ENCODE measurements around the gene BICD2. TPM values are rescaled to one million over a fixed set of nuclear protein-coding genes. Genes with fewer than 3 reads are reported as not detected.
"Not testable (repeated sequence)": the region's sequence is repeated elsewhere in the genome, so short reads cannot be mapped to it uniquely, and the experiment has no call there.

The BICD2 gene
- total RNA-seq, 1 donor from 2014 or later: 31.0 TPM

GRCh38 chr9:92774274-92774673 is 9.6 kb upstream of the BICD2 start:
- intact Hi-C loops (cut with DNase I): no loop called here
- DNase-seq (ENCODE audit: low spot score): no peak
- ATAC-seq: no peak

GRCh38 chr9:92773810-92774209 is 9.2 kb upstream of the BICD2 start:
- intact Hi-C loops (cut with DNase I): no loop called here
- ATAC-seq (no peak), DNase-seq (ENCODE audit: low spot score) (no peak)

- no peak for ATAC-seq
- no peak for DNase-seq (ENCODE audit: low spot score)
- intact Hi-C loops (cut with DNase I): no loop called here
These were observed 6.7 kb upstream of the BICD2 start for GRCh38 chr9:92771309-92771708.

- ATAC-seq (no peak), DNase-seq (ENCODE audit: low spot score) (no peak)
- intact Hi-C loops (cut with DNase I): no loop called here
These were observed 5.8 kb upstream of the BICD2 start for GRCh38 chr9:92770360-92770995.

- intact Hi-C loops (cut with DNase I): no loop called here
- ATAC-seq: no peak
- no peak for DNase-seq (ENCODE audit: low spot score)
These were observed 5.3 kb upstream of the BICD2 start for GRCh38 chr9:92769990-92770359.

GRCh38 chr9:92769286-92769685 is 4.7 kb upstream of the BICD2 start:
- intact Hi-C loops (cut with DNase I): no loop called here
- ATAC-seq (no peak), DNase-seq (ENCODE audit: low spot score) (no peak)

- ATAC-seq; intact Hi-C loops (cut with DNase I); DNase-seq (ENCODE audit: low spot score): not testable (repeated sequence)
These were observed 4.2 kb upstream of the BICD2 start for GRCh38 chr9:92768816-92769215.

GRCh38 chr9:92767066-92768054 is 2.7 kb upstream of the BICD2 start:
- ATAC-seq (no peak), DNase-seq (ENCODE audit: low spot score) (no peak)
- intact Hi-C loops (cut with DNase I): no loop called here

GRCh38 chr9:92764988-92765936 is 629 bp upstream of the BICD2 start:
- peak; percentile 99 for ATAC-seq
- DNase-seq (ENCODE audit: low spot score): peak; percentile 99
- intact Hi-C loops (cut with DNase I): no loop called here

GRCh38 chr9:92763721-92764380 is 782 bp downstream of the BICD2 start:
- peak; percentile 66 for DNase-seq (ENCODE audit: low spot score)
- intact Hi-C loops (cut with DNase I): no loop called here
- no peak for ATAC-seq

GRCh38 chr9:92762781-92763708 is 1.6 kb downstream of the BICD2 start:
- intact Hi-C loops (cut with DNase I): no loop called here
- ATAC-seq (no peak), DNase-seq (ENCODE audit: low spot score) (no peak)

GRCh38 chr9:92762196-92762595 is 2.4 kb downstream of the BICD2 start:
- intact Hi-C loops (cut with DNase I): no loop called here
- DNase-seq (ENCODE audit: low spot score) (no peak), ATAC-seq (no peak)

- ATAC-seq (no peak), DNase-seq (ENCODE audit: low spot score) (no peak)
- intact Hi-C loops (cut with DNase I): no loop called here
These were observed 2.9 kb downstream of the BICD2 start for GRCh38 chr9:92761686-92762085.

- DNase-seq (ENCODE audit: low spot score): no peak
- intact Hi-C loops (cut with DNase I): no loop called here
- ATAC-seq: no peak
These were observed 4.1 kb downstream of the BICD2 start for GRCh38 chr9:92760494-92760893.

GRCh38 chr9:92760070-92760469 is 4.6 kb downstream of the BICD2 start:
- no peak for ATAC-seq
- intact Hi-C loops (cut with DNase I): no loop called here
- DNase-seq (ENCODE audit: low spot score): no peak

- no peak for ATAC-seq
- no peak for DNase-seq (ENCODE audit: low spot score)
- intact Hi-C loops (cut with DNase I): no loop called here
These were observed 5.2 kb downstream of the BICD2 start for GRCh38 chr9:92759446-92759845.

- intact Hi-C loops (cut with DNase I): no loop called here
- ATAC-seq (no peak), DNase-seq (ENCODE audit: low spot score) (peak; percentile 21)
These were observed 7.8 kb downstream of the BICD2 start for GRCh38 chr9:92756792-92757191.

Data from sciatic nerve (tissue), 2 donors.